ENCODE measurements around the gene TTC34. TPM values are rescaled to one million over a fixed set of nuclear protein-coding genes. Genes with fewer than 3 reads are reported as not detected.
"Not testable (repeated sequence)": the region's sequence is repeated elsewhere in the genome, so short reads cannot be mapped to it uniquely, and the experiment has no call there.

The TTC34 gene
- total RNA-seq, 2 donors from 2014 or later = under 0.01 to 0.52 TPM

DNA sequence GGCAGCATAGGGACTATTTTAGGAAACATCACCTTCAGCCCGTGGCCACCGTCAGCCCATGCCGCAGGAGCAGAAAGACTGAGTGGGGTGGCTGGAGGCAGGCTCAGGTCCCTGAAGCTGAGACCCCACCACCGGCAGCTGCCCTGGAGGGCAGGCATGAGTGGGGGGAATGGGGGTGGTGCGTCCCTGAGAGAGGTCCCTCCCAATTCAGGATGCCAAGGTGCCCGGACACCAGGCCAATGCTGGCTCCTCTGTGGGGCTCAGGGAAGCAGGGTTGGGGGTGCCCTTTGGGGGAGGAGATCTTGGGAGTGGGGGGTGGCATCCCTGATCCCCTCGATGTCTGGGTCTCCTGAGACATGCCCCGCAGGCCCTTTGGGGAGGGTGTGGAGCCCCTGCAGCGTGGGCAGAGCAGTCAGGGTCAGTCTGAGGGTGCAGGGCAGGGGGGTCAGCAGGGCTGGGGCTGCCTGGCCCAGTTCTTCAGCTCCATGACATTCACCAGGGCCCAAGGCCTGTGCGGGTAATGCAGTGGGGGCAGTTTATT, 998 bp upstream of the TTC34 start:
- Histone ChIP-seq H3K36me3 (replicated peaks in 1 of 2; ENCODE audit: insufficient read depth in 1 of 2, low read depth in 2 of 2) (no peaks in the 10 kb centered on the region), H3K4me1 (peaks cover 13% of the 10 kb centered on the region), H3K27me3 (peaks cover 0 to 5% of the 10 kb centered on the region in 2 donors), H3K9me3 (no peaks in the 10 kb centered on the region), H3K4me3 (no peak overlapping the region), H3K27ac (no peak overlapping the region)
- TF ChIP-seq CTCF (IDR thresholded peaks at IDR 0.05) = no peak
- no peak for TF ChIP-seq POLR2A (IDR thresholded peaks at IDR 0.05)
- ATAC-seq = no peak
- 66 to 74% methylated on average over 7 to 8 of the region's 10 CpGs for WGBS, 2 donors
- intact Hi-C loops (cut with DNase I) = no loop called here
- DNase-seq = no peak

DNA sequence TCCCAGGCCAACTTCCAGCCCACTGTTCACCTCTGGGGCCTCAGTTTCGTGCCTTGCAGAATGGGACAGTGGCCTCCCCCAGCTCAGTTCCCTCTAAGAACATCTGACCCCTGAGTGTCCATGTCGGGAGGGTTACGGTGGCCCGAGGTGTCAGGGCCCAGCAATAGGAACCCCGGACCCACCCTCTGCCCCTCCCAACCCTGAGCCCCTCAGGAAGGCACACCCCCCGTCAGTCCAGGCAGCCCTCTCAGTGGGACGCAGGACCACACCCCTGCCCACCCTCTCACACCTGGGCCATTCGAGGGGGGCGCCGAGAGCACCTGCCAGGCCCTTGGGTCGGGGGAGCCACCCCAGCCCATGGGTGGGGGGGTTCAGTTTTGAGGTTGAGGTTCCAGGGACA, 447 bp downstream of the TTC34 start:
- Histone ChIP-seq H3K27ac (no peak overlapping the region), H3K4me1 (peaks cover 3% of the 10 kb centered on the region), H3K4me3 (no peak overlapping the region), H3K9me3 (no peaks in the 10 kb centered on the region), H3K36me3 (replicated peaks in 1 of 2; ENCODE audit: insufficient read depth in 1 of 2, low read depth in 2 of 2) (no peaks in the 10 kb centered on the region), H3K27me3 (peaks cover 0 to 1% of the 10 kb centered on the region in 2 donors)
- intact Hi-C loops (cut with DNase I) = no loop called here
- no peak for DNase-seq
- 49% methylated on average over 9 of the region's 11 CpGs; no CpG with 5 or more reads in 1 of the 2 donors for WGBS, 2 donors
- ATAC-seq = no peak
- no peak for TF ChIP-seq CTCF (IDR thresholded peaks at IDR 0.05)
- TF ChIP-seq POLR2A (IDR thresholded peaks at IDR 0.05) = no peak

DNA sequence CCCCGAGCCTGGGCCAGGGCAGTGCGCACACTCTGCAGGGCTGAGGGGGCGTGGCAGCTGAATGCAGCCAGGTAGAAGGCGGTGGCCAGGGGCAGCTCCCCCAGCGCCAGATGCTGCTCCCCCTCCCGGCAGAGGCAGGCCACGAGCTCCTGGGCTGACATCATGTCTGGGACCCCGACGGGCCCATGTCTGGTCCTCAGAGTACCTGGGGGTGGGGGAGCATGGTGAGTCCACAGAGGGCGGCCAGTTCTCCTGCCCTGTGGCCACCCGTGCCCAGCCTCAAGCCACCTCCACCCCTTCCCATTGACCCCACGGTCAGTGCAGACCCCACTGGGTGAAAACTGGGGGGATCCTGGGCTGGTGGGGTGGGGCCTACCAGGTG, 838 bp downstream of the TTC34 start:
- intact Hi-C loops (cut with DNase I) = no loop called here

GRCh38 chr1:2799811-2800663, 1.5 kb downstream of the TTC34 start:
- Histone ChIP-seq H3K4me1 (no peaks in the 10 kb centered on the region), H3K4me3 (no peak overlapping the region), H3K36me3 (replicated peaks in 1 of 2; ENCODE audit: insufficient read depth in 1 of 2, low read depth in 2 of 2) (no peaks in the 10 kb centered on the region), H3K27ac (no peak overlapping the region), H3K9me3 (peaks cover 0 to under 1% (median 0%) of the 10 kb centered on the region in 3 donors), H3K27me3 (no peaks in the 10 kb centered on the region)
- ATAC-seq (no peak), DNase-seq (no peak)
- TF ChIP-seq CTCF (IDR thresholded peaks at IDR 0.05) (no peak), POLR2A (IDR thresholded peaks at IDR 0.05) (no peak)
- WGBS, 2 donors = 66 to 79% methylated on average over 15 to 38 of the region's 49 CpGs
- intact Hi-C loops (cut with DNase I) = no loop called here

More for the DNA sequence above, 838 bp downstream of the TTC34 start:
- WGBS, 2 donors = 55% methylated on average over 11 of the region's 12 CpGs; no CpG with 5 or more reads in 1 of the 2 donors
- TF ChIP-seq POLR2A (IDR thresholded peaks at IDR 0.05) (no peak), CTCF (IDR thresholded peaks at IDR 0.05) (no peak)
- DNase-seq (no peak), ATAC-seq (no peak)
- Histone ChIP-seq H3K36me3 (replicated peaks in 1 of 2; ENCODE audit: insufficient read depth in 1 of 2, low read depth in 2 of 2) (no peaks in the 10 kb centered on the region), H3K4me1 (no peaks in the 10 kb centered on the region), H3K4me3 (no peak overlapping the region), H3K27ac (no peak overlapping the region), H3K9me3 (no peaks in the 10 kb centered on the region), H3K27me3 (no peaks in the 10 kb centered on the region)

DNA sequence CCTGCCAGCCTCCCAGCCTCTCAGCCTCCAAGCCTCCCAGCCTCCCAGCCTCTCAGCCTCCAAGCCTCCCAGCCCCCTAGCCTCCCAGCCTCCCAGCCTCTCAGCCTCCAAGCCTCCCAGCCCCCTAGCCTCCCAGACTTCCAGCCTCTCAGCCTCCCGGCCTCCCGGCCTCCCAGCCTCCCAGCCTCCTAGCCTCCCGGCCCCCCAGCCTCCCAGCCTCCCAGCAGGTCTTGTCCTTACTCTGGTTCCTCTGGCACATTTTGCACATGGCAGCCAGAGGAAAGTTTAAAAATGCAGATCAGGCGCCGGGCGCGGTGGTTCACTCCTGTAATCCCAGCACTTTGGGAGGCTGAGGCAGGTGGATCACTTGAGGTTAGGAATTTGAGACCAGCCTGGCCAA, 2.5 kb downstream of the TTC34 start:
- H3K4me3 ChIP-seq; H3K36me3 ChIP-seq (replicated peaks in 1 of 2; ENCODE audit: insufficient read depth in 1 of 2, low read depth in 2 of 2); H3K27me3 ChIP-seq; DNase-seq; H3K4me1 ChIP-seq; H3K27ac ChIP-seq; ATAC-seq; intact Hi-C loops (cut with DNase I); H3K9me3 ChIP-seq: not testable (repeated sequence)
- 84 to 93% methylated on average over 7 of the region's 7 CpGs for whole genome bisulfite sequencing, 2 donors
